ENCODE measurements around the gene SLC33A1. TPM values are rescaled to one million over a fixed set of nuclear protein-coding genes. Genes with fewer than 3 reads are reported as not detected.
"Not testable (repeated sequence)": the region's sequence is repeated elsewhere in the genome, so short reads cannot be mapped to it uniquely, and the experiment has no call there.

The SLC33A1 gene
- polyA plus RNA-seq, 1 donor from 2014 or later: 16.1 TPM

DNA sequence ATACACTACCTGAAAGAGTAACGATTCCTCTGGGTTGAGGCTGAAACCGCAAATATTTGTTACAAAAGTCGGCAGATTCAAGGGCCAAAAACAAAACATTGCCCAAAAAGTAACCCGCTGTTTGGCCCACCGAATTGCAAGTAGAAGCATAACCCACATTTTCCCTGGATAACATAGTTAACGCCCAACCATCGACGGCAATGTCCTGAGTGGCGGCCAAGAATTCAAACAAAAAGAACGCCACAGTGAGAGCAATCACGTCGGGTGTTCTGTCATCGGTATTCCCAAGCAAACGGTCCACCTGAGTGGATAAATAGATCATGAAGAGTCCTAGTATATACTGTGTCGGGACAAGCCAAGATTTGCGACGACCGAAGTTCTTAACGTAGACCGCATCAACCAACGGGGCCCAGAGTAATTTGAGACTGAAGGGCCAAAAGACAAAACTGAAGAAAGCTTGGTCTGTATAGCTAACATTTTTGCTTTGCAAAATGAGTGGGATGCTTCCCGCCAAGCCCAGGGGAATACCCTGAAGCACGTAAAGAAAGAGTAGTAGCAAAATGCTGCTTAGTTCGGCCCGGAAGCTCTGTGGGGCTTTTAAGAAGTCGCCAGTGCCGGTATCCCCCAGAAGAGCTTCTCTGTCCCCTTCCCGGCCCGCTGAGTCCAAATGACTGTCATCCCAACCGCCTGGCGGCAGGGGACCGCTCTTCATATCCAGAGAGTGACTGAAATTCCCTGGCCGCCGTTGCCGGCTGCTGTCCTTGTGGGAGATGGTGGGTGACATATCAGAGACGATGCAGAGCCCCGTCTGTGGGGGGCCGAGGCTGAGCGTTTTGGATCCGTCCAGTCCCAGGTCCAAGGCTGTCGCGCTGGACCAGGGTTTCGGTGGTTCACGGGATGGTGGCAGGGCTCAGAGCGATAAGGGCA is 750 bp downstream of the SLC33A1 start:
- Histone ChIP-seq H3K4me3 (ENCODE audit: low read length) (peak overlapping the region; percentile 83), H3F3A (ENCODE audit: insufficient read depth, low read length, poor library complexity, severe bottlenecking) (peaks cover 3% of the 10 kb centered on the region), H4K20me1 (ENCODE audit: insufficient read depth) (no peaks in the 10 kb centered on the region), H2AFZ (ENCODE audit: low read depth, low read length) (peak overlapping the region; percentile 21), H3K9me3 (ENCODE audit: low read length) (no peaks in the 10 kb centered on the region), H3K27ac (ENCODE audit: low read length) (peak overlapping the region; percentile 81), H3K9me2 (ENCODE audit: insufficient read depth, low read length) (no peaks in the 10 kb centered on the region), H3K79me2 (replicated peaks; ENCODE audit: insufficient read depth, low read length) (peaks cover 28% of the 10 kb centered on the region), H3K4me2 (ENCODE audit: low read length) (peak overlapping the region; percentile 87), H3K36me3 (ENCODE audit: insufficient read depth, low read length) (no peaks in the 10 kb centered on the region), H3K9ac (ENCODE audit: low read length) (peak overlapping the region; percentile 75), H3K27me3 (ENCODE audit: insufficient read depth, low read depth, low read length) (no peaks in the 10 kb centered on the region)
- no peak for TF ChIP-seq MXI1 (conservative IDR thresholded peaks at IDR 0.05; ENCODE audit: poor library complexity, severe bottlenecking)
- TF ChIP-seq, protein P1, sequence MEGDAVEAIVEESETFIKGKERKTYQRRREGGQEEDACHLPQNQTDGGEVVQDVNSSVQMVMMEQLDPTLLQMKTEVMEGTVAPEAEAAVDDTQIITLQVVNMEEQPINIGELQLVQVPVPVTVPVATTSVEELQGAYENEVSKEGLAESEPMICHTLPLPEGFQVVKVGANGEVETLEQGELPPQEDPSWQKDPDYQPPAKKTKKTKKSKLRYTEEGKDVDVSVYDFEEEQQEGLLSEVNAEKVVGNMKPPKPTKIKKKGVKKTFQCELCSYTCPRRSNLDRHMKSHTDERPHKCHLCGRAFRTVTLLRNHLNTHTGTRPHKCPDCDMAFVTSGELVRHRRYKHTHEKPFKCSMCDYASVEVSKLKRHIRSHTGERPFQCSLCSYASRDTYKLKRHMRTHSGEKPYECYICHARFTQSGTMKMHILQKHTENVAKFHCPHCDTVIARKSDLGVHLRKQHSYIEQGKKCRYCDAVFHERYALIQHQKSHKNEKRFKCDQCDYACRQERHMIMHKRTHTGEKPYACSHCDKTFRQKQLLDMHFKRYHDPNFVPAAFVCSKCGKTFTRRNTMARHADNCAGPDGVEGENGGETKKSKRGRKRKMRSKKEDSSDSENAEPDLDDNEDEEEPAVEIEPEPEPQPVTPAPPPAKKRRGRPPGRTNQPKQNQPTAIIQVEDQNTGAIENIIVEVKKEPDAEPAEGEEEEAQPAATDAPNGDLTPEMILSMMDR (IDR thresholded peaks at IDR 0.05; ENCODE audit: poor library complexity, severe bottlenecking): peak; percentile 15

DNA sequence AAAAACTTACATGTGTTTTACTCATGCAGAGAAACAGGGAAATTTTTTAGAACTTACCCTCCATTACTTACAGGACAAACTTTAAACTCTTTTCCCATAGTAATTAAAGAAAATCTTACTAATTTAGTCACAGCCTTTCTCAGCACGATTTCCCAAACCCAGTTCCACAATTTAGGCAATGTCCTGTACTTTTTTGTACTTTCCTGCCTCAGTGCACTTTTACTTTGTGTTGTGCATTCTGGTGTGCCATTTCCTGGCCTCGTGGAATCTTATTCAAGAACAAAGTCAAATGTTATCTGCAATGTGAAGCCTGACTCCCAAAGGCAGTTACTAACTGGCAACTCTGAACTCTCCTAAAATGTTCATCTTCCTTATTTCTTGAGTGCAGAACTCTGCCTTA is 1.9 kb downstream of the SLC33A1 start:
- Histone ChIP-seq H3K4me3 (ENCODE audit: low read length) (peak overlapping the region; percentile 83), H3K9me2 (ENCODE audit: insufficient read depth, low read length) (no peaks in the 10 kb centered on the region), H3K4me2 (ENCODE audit: low read length) (peak overlapping the region; percentile 87), H3K27ac (ENCODE audit: low read length) (no peak overlapping the region), H3K79me2 (replicated peaks; ENCODE audit: insufficient read depth, low read length) (peaks cover 28% of the 10 kb centered on the region), H3K36me3 (ENCODE audit: insufficient read depth, low read length) (no peaks in the 10 kb centered on the region), H4K20me1 (ENCODE audit: insufficient read depth) (no peaks in the 10 kb centered on the region), H2AFZ (ENCODE audit: low read depth, low read length) (no peak overlapping the region), H3F3A (ENCODE audit: insufficient read depth, low read length, poor library complexity, severe bottlenecking) (peaks cover 3% of the 10 kb centered on the region), H3K9ac (ENCODE audit: low read length) (peak overlapping the region; percentile 75), H3K27me3 (ENCODE audit: insufficient read depth, low read depth, low read length) (no peaks in the 10 kb centered on the region), H3K9me3 (ENCODE audit: low read length) (no peaks in the 10 kb centered on the region)
- no peak for TF ChIP-seq POLR2AphosphoS5 (IDR thresholded peaks at IDR 0.05)
- TF ChIP-seq SMC3 (conservative IDR thresholded peaks at IDR 0.05; ENCODE audit: poor library complexity): no peak
- TF ChIP-seq TAF1 (IDR thresholded peaks at IDR 0.05; ENCODE audit: low read depth): no peak
- TF ChIP-seq EZH2 (IDR thresholded peaks at IDR 0.05; ENCODE audit: borderline replicate concordance, insufficient read depth, low read length, poor library complexity, severe bottlenecking): no peak
- no peak for TF ChIP-seq RAD21 (conservative IDR thresholded peaks at IDR 0.05)
- no peak for TF ChIP-seq EP300 (conservative IDR thresholded peaks at IDR 0.05; ENCODE audit: poor library complexity, severe bottlenecking)
- TF ChIP-seq MXI1 (conservative IDR thresholded peaks at IDR 0.05; ENCODE audit: poor library complexity, severe bottlenecking): no peak
- TF ChIP-seq, protein P1 (IDR thresholded peaks at IDR 0.05; ENCODE audit: poor library complexity, severe bottlenecking): no peak
- TF ChIP-seq, protein P2, sequence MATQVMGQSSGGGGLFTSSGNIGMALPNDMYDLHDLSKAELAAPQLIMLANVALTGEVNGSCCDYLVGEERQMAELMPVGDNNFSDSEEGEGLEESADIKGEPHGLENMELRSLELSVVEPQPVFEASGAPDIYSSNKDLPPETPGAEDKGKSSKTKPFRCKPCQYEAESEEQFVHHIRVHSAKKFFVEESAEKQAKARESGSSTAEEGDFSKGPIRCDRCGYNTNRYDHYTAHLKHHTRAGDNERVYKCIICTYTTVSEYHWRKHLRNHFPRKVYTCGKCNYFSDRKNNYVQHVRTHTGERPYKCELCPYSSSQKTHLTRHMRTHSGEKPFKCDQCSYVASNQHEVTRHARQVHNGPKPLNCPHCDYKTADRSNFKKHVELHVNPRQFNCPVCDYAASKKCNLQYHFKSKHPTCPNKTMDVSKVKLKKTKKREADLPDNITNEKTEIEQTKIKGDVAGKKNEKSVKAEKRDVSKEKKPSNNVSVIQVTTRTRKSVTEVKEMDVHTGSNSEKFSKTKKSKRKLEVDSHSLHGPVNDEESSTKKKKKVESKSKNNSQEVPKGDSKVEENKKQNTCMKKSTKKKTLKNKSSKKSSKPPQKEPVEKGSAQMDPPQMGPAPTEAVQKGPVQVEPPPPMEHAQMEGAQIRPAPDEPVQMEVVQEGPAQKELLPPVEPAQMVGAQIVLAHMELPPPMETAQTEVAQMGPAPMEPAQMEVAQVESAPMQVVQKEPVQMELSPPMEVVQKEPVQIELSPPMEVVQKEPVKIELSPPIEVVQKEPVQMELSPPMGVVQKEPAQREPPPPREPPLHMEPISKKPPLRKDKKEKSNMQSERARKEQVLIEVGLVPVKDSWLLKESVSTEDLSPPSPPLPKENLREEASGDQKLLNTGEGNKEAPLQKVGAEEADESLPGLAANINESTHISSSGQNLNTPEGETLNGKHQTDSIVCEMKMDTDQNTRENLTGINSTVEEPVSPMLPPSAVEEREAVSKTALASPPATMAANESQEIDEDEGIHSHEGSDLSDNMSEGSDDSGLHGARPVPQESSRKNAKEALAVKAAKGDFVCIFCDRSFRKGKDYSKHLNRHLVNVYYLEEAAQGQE (IDR thresholded peaks at IDR 0.05; ENCODE audit: borderline replicate concordance): no peak

DNA sequence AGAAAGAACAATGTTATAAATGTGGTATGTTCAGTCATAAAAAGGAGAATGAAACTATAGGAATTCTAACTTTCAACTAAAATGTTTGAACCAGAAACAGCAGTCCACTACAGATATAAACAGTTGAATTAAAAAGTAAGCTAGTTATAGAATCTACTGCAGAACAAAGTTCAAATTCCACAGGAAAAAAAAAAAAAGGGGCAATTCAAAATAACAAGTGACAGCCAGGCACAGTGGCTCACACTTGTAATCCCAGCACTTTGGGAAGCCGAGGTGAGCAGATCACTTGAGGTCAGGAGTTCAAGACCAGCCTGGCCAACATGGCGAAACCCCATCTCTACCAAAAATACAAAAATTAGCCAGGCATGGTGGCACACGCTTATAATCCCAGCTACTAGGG is 4.8 kb downstream of the SLC33A1 start:
- peaks cover 32% of the 10 kb centered on the region for H3K79me2 ChIP-seq (replicated peaks; ENCODE audit: insufficient read depth, low read length)
- H4K20me1 ChIP-seq (ENCODE audit: insufficient read depth); H3K9me2 ChIP-seq (ENCODE audit: insufficient read depth, low read length); H3K4me2 ChIP-seq (ENCODE audit: low read length); H3K27me3 ChIP-seq (ENCODE audit: insufficient read depth, low read depth, low read length); H3K9me3 ChIP-seq (ENCODE audit: low read length); H3K27ac ChIP-seq (ENCODE audit: low read length); H3K9ac ChIP-seq (ENCODE audit: low read length); H3F3A ChIP-seq (ENCODE audit: insufficient read depth, low read length, poor library complexity, severe bottlenecking); H3K36me3 ChIP-seq (ENCODE audit: insufficient read depth, low read length); H2AFZ ChIP-seq (ENCODE audit: low read depth, low read length): not testable (repeated sequence)
- peak overlapping the region; percentile 38 for H3K4me3 ChIP-seq (ENCODE audit: low read length)

All from neural cell (in vitro differentiated cells).